Activated T-cell treated with anti-CD3 and anti-CD28 coated beads for 4 hours (primary cell): ENCODE measurements around the gene ITSN2.
"Not testable (repeated sequence)": the region's sequence is repeated elsewhere in the genome, so short reads cannot be mapped to it uniquely, and the experiment has no call there.

Source experiments
- DNase-seq: peaks from one replicate; pipeline ENCODE4 v3.0.0-alpha.2; 2020

Gene ITSN2

GRCh38 chr2:24362253-24362652 is 1.9 kb upstream of the ITSN2 start:
- no peak for DNase-seq

DNA sequence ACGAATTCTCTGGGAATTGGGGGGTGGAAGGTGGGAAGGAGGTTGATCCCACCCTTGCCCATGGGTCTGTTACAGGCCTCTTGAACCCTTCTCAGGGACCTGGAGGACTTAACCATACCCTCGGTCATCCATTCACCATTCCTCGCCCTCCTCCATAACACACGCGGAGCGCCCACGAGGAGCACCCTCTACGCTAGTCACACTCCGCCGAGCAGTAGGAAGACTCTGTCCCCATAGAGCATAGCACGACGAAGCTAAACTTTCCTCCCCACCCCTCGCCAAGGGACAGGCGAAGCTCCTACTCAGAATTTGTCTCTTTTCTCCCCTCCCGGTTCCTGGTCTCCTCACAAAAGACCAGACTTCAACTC is 611 bp upstream of the ITSN2 start:
- DNase-seq: no peak

GRCh38 chr2:24359129-24360049 is 947 bp downstream of the ITSN2 start:
- DNase-seq: no peak

DNA sequence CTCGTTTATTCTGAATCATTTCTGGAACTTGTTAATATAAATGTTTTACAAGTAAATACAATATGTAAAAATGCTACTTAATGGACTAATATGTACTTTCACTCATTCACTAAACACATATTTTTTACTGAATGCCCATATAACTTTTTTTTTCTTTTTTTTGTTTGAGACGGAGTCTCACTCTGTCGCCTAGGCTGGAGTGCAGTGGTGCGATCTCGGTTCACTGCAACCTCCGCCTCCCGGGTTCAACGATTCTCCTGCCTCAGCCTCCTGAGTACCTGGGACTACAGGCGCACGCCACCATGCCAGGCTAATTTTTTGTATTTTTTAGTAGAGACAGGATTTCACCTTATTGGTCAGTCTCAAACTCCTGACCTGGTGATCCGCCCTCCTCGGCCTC is 2.6 kb downstream of the ITSN2 start:
- DNase-seq: not testable (repeated sequence)

DNA sequence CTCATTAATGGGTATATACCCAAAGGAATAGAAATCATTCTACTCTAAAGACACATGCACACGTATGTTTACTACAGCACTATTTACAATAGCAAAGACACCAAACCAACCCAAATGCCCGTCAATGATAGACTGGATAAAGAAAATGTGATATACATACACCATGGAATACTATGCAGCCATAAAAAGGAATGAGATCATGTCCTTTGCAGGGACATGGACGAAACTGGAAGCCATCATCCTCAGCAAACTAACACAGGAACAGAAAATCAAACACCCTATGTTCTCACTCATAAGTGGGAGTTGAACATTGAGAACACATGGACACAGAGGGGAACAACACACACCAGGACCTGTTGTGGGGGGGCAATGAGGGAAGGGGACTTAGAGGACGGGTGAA is 3.2 kb downstream of the ITSN2 start:
- DNase-seq: not testable (repeated sequence)

GRCh38 chr2:24354957-24355356 is 5.4 kb downstream of the ITSN2 start:
- DNase-seq: no peak

DNA sequence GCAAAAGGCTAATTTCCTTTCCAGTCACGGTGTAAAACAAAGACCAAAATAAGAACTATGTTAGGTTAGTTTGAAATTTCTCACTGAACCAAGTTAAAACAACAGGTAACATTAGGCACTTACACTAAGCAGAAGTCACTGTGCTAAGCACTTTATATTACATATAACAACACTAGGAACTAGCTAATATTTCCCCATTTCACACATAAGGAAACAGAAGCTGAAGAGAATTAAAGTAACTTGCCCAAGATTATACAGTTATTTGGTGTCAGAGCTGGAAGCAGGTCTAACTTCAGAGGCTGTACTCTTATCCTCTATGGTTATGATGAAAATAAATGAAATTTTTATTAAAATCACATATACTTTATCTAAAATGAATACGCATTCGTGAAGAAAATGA is 5.9 kb downstream of the ITSN2 start:
- DNase-seq: no peak

DNA sequence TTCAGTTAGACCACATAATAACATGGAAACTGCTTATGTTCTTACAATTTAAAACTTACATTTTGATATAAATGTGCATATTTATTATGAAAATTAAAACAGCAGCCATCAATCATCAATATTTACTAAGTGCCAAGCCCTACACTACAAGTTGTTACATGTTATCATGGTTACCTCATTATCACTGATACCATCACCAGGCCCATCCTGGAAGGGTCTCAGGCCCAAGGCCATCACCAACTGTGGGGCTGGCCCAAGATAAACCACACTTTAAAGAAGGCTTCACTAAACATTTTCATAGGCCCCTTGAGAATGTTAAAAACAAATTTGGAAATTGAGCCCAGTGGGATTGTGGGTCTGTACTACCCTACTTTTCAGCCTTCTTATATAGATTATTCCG is 6.4 kb downstream of the ITSN2 start:
- DNase-seq: no peak

GRCh38 chr2:24353364-24353763 is 7.0 kb downstream of the ITSN2 start:
- DNase-seq: no peak

DNA sequence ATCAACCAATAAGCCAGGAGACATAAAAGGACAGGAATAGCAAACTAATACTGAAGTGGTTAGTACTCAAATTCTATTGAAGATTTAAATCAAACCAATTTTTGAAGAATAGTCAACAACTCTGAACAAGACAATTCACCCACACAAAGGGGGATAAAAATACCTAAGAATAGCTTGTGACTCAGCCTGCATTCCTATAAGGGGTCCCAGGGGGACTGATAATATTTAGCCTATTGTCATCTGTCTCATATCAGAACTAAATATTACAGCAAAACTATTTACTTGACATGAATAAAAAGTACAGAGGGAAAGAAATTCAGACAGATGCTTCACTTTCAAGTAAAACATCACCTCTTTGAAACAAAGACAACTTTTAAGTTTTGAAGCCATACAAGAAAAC is 7.7 kb downstream of the ITSN2 start:
- no peak for DNase-seq

- no peak for DNase-seq
These were observed 8.4 kb downstream of the ITSN2 start for GRCh38 chr2:24351981-24352380.

GRCh38 chr2:24351627-24351938 is 8.8 kb downstream of the ITSN2 start:
- no peak for DNase-seq

DNA sequence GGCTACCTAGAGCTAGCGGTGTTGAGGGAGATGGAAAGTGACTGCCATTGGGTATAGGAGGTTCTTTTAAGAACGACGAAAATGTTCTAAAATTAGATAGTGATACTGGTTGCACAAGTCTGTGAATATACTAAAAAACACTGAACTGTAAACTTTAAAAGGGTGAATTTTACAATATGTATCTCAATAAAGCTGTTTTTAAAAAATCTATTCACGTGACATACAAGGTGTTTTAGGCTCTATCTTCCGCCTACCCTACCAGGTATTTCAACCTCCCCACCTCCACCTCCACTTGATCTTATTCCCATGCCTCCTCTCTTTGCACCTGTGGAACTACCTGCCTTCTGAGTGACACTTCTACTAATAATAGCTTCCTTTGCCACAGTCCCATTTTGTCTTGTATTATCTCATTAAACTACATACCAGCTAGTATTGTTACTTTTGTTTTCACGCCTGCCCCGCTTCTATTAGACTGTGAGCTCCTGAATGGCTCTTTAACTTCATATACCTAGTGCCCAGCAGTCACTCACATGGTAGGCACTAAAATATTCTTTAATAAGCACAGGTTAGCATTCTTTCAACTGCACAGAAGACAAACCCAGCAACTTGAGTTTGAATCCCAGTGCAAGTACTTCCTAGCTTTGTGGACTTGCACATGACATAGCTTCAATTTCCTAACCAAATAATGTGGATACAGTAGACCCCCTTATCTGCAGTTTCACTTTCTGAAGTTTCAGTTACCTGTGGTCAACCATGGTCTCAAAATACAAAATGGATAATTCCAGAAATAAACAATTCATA is 9.3 kb downstream of the ITSN2 start:
- no peak for DNase-seq

GRCh38 chr2:24349097-24349496 is 11.2 kb downstream of the ITSN2 start:
- DNase-seq: no peak

DNA sequence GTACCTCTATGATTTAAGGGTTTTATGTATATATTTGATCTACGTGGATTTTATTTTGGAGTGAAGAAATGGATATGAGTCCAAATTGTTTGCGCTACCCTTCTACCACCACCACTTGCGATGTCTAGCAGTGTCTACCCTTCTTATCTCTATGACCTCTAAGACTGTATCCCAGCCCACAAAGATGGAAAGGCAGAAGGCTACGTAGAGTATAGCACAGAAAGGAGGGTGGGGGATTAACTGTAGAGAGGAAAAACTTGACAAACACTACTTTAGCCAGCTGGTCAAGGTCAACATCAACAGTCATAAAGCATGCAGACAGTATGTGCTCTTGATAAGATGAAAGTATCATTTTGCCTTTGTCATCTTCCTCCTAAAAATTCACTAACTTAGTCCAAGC is 14.4 kb downstream of the ITSN2 start:
- DNase-seq: no peak

- no peak for DNase-seq
These were observed 17.0 kb downstream of the ITSN2 start for GRCh38 chr2:24343225-24343882.

DNA sequence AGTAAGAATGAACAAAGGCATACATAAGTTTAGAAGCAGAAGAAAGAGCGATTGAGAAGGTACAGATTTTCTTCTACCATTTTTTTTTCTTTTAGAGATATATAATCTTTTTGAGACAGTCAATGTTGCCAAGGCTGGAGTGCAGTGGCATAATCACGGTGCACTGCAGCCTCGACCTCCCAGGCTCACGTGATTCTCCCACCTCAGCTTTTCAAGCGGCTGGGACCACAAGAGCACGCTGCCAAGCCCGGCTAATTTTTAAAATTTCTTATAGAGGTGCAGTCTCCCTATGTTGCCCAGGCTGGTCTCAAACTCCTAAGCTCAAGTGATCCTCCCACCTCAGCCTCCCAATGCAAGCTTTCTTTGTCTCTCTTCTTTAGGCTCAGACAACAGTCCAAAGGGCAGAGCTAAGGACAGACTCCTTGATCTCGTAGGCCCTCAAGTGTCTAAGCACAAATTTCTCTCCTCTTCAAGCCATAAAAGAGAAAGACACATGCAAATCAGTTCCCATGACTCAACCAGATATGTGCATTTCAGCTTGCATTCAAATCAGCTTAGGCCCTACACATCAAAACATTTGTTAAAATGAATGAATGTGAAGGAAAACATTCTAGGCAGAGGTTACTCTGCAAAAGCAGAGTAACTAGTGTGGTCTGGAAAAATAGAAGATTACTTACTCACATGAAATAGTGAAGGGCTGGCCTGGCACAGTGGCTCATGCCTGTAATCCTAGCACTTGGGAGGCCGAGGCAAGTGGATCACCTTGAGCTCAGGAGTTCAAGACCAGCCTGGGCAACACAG is 18.0 kb downstream of the ITSN2 start:
- no peak for DNase-seq

DNA sequence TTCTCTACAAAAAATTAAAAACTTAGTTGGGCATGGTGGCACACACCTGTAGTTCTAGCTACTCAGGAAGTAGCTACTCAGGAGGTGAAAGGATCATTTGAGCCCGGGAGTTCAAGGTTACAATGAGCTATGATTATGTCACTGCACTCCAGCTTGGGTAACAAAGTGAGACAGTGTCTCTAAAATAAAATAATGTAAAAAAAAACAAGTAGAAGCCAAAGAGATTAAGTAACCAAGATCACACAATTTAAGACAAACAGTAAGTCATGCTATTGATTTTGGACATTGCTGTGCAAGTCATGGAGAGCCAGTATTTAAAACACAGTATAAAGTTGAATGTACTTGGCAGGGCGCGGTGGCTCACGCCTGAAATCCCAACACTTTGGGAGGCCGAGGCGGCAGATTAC is 20.5 kb downstream of the ITSN2 start:
- no peak for DNase-seq

DNA sequence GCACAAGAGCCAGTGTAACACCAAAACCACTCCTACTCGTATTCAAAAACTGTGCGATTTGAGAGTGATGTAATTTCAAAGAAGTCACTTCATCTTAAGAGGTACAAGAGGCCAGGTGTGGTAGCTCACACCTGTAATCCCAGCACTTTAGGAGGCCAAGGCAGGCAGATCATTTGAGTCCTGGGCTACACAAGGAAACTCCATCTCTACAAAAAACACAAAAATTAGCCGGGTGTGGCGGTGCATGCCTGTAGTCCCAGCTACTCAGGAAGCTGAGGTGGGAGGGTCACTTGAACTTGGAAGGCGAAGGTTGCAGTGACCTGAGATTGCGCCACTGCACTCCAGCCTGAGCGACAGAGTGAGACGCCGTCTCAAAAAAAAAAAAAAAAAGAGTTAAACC is 21.2 kb downstream of the ITSN2 start:
- DNase-seq: not testable (repeated sequence)

DNA sequence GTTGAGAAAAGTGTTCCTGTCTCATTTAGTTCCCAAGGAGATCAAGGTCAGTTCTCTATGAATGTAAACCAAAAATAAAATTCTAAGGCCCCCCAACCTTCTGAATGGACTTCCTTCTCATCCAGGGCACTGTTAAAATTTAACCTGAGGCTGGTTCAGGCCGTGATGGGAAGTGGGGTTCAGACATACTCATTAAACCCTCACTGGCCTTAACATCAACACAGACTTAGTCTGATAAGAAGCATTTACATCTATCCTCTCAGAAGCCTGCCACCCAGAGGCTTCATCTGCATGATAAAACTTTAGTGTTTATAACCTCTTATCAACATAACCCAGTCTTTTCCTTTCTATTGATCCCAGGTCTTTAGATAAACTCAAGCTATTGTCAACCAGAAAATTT is 22.4 kb downstream of the ITSN2 start:
- no peak for DNase-seq

- no peak for DNase-seq
These were observed 23.5 kb downstream of the ITSN2 start for GRCh38 chr2:24336811-24337210.

DNA sequence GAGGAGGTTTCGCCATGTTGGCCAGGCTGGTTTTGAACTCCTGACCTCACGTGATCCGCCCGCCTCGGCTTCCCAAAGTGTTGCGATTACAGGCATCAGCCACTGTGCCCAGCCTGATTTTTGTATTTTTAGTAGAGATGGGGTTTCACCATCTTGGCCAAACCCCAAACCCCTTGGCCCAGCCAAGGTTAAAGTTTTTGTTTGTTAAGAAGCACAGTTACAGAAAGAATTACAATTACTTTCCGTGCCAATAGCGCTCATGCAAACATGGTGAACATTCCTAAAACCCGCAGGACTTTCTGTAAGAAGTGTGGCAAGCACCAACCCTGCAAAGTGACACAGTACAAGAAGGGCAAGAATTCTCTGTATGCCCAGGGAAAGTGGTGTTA is 26.1 kb downstream of the ITSN2 start:
- no peak for DNase-seq
